ENCODE results near the gene PSRC1.
A peak's percentile ranks its signal among the peaks of the same experiment; 100 is the strongest.

PSRC1 gene

GRCh38 chr1:109243221-109243620 lies 39.7 kb downstream of the PSRC1 start:
- no peak for DNase-seq

GRCh38 chr1:109242387-109242786 lies 40.6 kb downstream of the PSRC1 start:
- no peak for DNase-seq

- no peak for DNase-seq
Measured at GRCh38 chr1:109241841-109242345, 41.1 kb downstream of the PSRC1 start.

- no peak for DNase-seq
Measured at GRCh38 chr1:109241344-109241743, 41.6 kb downstream of the PSRC1 start.

GRCh38 chr1:109240158-109241152 lies 42.5 kb downstream of the PSRC1 start:
- no peak for DNase-seq

- peak; percentile 60 for DNase-seq
Measured at GRCh38 chr1:109239409-109240068, 43.4 kb downstream of the PSRC1 start.

- no peak for DNase-seq
Measured at GRCh38 chr1:109239047-109239408, 43.9 kb downstream of the PSRC1 start.

- no peak for DNase-seq
Measured at GRCh38 chr1:109238382-109238781, 44.6 kb downstream of the PSRC1 start.

GRCh38 chr1:109237512-109237911 lies 45.4 kb downstream of the PSRC1 start:
- no peak for DNase-seq

GRCh38 chr1:109235137-109235536 lies 47.8 kb downstream of the PSRC1 start:
- DNase-seq = no peak

GRCh38 chr1:109231066-109231465 lies 51.9 kb downstream of the PSRC1 start:
- DNase-seq = no peak

Measured in 8988T (cell line).